GM18867 (cell line): ENCODE measurements around the gene SLC25A41.

Experiments
- ATAC-seq: cut with Tn5 transposase; IDR thresholded peaks from one replicate; pipeline ENCODE4 v1.9.1; 2021; ENCODE audit warnings: mild to moderate bottlenecking, moderate library complexity; ENCODE audit not compliant: unreplicated experiment

The SLC25A41 gene

DNA sequence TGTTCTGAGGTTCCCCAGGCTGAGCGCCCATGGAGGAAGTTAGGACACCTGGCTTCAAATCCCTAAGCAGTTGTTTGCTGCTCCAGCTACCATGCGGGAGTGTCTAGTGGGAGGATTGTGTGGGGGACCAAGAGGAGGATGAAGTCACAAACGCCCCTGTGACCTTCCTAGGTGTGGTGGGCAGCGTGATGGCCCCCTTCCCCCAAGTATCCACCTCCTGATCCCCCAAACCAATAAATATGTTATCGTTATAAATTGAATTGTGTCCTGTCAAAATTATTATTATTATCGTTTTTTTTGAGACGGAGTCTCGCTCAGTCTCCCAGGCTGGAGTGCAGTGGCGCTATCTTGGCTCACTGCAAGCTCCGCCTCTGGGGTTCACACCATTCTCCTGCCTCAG is at the start of gene SLC25A41:
SLC25A41 (minus strand) TSS at position 101 of the 400 bp plus-strand sequence; CDS start at position 31, 70 bp downstream.
- no peak for ATAC-seq

DNA sequence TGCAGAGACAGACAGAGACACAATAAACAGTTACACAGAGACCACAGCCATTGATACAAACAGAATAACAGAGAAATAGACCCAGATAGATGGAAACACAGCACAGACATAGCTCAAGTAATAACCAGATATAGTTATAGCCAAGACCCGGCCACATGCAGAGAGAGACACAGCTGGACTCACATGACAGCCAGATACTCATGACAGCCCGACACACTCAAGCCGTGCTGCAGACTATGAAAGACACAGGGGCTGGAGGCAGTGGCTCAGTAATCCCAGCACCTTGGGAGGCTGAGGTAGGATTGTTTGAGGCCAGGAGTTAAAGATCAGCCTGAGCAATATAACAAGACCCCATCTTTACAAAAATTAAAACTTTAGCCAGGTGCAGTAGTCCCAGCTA is 49.7 kb upstream of the SLC25A41 start:
- no peak for ATAC-seq

DNA sequence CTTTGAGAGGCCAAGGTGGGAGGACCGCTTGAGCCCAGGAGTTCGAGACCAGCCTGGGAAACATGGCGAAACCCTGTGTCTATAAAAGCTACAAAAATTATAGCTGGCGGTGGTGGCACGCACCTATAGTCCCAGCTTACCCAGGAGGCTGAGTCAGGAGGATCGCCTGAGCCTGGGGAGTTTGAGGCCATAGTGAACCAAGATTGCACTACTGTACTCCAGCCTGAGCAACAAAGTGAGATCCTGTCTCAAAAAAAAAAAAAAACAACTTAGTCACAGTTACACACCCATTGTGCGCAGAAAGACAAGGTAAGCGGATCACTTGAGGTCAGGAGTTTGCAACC is 48.8 kb upstream of the SLC25A41 start:
- ATAC-seq, result no peak

DNA sequence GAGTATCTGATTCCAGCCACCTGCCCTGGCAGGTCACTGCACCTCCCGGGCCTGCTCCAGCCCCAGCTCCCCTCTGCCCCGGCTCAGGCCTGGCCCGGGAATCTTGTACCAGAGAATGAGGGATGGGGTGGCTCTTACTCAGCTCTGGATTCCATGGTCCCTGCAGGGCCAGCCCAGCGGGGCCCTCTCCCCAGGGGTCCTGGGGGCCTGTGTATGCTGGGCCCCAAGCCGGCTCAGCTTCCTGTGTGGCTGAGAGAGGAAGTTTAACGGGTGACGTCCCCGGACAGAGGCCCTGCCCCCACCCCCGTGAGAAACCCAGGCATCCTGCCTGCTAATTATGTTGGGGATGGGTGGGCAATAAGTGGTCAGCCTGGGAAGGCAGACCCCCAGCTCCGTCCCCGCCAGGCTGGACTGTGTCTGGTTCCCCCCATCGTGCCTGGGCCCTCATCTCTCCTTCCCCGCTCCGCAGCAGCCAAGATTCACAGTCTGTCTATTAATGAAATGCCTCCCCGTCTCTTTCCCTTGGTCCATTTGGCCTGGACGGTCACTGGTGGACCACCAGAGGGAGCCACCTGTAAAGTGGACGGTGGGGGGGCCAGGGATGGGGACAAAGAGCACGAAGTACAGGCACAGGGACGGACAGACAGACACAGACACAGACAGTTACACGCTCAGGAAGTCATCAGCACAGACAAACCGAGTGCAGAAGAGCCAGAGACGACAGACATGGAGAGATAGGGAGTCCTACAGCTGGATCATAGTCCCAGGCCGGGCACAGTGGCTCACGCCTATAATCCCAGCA is 48.2 kb upstream of the SLC25A41 start, which contains the start of gene DENND1C:
DENND1C (minus strand) TSS at position 247 of the 802 bp plus-strand sequence; CDS start at position 155, 92 bp downstream.
- ATAC-seq, result peak; percentile 61

DNA sequence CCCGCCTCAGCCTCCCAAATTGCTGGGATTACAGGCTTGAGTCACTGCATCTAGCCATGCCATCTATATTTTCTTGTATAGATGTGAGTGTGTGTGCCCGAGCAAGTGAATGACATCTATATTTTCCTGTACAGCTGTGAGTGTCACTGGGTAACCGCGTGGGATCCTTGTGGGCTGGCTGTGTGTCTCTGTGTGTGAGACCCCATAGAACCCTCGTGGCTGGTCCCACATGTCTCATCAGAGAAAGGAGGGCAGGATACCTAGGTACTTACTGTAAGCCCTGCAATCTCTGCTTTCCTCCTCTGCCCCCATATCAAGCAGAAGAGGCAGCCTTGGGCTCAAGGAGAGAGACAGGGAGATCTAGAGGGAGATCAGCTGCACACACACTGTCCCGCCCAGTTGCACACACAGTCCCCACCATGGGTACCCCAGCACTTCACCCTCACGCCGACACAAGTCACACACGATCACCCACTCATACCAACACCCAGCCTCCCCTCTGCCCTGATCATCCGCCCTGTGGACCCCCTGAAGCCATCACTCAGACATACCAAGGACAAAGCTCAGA is 47.4 kb upstream of the SLC25A41 start:
- peak; percentile 5 for ATAC-seq

DNA sequence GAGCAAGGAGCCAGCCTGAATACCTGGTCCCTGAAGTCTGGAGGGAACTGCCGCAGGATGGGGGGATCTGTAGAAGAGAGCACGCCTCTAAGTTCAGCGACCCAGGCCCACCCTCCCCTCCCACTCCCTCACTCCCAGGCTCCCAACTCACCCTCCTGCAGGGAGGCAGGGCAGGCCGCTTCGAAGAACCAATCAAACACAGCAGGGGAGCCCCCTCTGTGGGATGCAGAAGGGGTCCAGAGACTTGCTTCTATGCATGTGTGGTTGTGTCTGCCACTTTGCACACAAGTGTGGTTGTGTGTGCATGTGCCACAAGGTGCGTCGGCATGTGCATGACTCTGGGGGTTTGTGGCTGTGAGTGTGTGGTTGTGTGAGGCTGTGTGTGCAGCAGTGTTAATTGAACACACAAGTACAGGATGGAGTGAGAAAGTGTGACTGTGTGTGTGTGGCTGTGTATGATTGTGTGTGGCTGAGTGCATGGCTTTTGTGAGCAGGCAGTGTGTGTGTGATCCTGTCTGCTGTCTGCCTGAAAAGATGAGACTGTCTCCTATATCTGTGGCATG is 46.4 kb upstream of the SLC25A41 start:
- ATAC-seq, result no peak

DNA sequence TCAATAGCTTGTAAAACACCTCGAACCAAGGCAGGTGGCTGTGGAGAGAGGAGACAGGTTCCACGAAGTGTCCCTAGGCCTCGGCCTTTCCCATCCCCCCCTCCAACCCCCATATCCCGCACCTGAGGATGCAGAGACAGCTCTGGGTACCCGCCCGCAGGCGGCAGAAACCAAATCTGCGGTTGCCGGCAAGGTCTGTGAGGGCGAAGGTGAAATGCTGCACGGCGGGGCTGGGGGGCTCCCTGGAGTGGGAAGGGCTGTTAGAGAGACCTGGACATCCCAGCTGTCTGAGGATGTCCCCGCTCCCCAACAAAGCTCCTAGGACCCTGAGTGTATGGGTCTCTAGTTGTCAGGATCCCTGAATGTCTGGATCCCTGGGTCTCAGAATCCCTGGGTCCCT is 45.3 kb upstream of the SLC25A41 start:
- ATAC-seq, result no peak

DNA sequence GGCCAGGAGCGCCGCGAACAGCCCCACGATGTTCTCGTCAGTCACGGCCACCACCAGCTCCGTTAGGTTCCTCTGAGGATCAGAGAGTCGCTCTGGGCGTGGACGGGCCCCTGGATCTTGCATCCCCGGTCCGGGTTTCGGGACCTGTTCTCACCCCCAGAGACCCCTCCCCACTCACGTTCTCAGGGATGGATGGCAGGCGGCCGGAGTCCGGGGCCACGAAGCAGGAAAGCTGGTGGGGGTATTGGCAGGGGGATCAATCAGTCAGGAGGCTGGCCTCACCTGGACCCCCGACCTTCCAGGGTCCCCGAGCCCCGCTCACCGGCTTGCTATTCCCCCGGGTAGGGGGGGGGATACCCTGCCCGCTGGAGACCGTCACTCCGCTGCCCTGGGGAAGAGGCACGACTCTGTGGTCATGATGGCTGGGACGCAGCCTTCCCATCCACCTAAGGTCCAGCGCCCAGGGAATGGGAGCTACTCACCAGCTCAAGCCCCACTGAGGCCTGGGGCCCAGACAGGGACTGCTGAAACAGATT is 43.4 kb upstream of the SLC25A41 start:
- no peak for ATAC-seq

DNA sequence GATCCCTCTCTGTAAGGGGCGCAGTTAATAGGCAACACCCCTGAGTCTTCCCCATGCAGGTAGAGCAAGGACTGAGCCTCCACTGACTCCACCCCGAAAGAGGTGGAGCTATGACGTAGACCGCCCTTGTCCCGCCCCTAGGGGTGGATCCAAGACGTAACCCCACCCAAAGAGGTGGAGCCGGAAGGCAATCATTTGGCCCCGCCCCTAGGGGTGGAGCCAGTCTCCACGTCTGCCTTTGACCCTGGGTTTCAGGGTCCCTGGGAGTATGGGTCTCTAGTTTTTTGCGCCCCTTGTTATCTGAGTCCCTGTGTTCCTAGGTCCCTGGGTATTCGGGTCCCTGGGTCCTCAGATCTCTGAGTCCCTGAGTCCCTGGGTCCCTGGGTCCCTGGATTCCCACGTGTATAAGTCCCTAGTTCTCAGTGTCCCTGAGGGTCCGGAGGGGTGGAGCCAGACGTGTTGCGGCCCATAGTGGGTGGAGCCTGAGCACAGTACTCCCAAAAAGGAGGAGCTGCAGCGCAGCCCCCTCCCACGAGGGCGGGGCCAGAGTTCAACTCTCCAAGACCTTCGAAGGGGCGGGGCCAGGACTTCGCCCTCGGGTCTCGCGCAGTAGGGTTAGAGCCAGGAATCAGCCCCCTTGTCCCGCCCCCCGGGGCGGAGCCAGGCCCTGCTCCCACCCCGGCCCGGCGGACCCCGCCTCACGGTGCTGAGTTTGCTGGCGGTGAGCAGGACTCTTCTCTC is 42.8 kb upstream of the SLC25A41 start:
- no peak for ATAC-seq

DNA sequence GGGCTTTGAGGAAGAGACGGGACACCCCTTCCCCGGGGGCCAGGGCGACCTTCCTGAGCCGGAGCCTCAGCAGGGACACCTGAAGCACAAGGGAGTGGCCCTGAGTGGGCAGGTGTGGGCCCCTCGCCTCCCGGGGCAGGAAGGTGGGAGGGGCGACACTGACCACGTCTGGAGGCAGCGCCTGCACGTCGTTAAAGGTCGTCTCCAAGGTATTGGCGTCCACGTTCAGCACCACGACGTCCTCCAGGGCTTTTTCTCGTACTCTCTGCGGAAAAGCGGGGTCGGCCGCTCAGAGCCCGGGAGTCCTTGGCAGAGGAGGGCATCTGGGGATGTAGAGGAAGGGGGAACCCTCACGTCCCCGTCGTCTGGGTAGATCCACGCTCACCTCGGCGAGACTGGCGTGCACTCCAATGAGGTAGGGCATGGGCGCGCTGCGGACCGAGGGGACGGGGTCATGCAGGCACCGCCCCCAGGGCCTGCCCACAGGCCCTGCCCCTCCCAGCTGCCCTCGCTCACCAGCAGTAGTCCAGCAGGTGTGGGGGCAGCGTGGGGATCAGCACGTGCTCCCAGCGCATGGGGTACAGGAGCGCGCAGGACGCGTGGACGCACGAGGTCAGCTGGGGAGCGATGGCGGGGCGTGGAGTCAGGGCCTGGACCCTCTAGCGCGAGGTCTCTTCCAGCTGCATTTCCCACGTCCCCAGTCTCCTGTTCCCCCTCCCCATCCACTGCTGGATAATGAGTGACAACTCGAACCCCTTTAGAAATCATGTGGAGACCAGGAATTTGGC is 42.0 kb upstream of the SLC25A41 start:
- ATAC-seq, result no peak

DNA sequence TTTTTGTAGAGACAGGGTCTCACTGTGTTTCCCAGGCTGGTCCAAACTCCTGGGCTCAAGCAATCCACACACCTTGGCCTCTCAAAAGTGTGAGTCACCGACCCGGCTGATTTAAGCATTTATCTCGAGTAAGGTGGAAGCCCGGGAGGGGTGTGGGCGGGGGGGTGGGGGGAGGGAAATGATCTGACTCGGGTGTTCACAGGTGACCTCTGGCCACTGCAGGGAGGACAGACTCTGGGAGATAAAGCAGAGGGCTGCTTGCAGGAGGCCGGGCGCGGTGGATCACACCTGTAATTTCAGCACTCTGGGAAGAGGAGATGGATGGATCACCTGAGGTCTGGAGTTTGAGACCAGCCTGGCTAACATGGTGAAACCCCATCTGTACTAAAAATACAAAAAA is 40.1 kb upstream of the SLC25A41 start:
- ATAC-seq, result no peak

DNA sequence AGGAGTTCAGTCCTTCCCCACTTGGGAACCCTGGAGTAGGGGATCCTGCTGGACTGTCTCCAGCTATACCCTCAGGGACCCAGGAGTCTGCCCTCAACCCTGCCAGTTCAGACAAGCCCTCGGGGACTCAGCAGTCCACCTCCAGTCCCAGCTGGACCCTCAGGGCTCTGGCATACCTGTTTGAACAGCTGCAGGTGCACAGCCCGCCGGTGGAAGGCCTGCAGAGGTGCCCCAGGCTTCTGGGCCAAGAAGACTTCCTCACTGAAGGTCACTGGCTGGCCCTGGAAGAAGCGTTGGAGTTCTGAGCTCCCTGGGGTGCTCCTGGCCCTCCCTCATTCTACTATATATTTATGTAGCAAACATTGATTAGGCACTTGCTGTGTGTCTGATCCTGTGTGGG is 39.1 kb upstream of the SLC25A41 start:
- no peak for ATAC-seq

DNA sequence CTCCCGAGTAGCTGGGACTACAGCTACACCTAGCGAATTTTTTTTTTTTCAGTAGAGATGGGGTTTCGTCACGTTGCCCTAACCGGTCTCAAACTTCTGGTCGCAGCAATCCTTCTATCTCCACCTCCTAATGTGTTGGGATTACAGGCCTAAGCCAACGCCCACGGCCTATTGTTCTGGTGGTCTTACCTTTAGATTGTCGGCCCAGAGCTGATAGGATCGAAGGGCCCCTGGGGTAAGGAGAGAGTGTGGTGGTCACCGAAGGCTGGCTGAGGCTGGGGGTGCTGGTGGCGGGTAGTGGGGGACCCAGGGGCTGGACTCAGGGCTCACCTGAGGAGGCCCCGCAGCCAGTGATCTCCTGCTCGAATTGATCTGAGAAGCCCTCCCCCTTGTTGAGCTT is 37.5 kb upstream of the SLC25A41 start:
- no peak for ATAC-seq

DNA sequence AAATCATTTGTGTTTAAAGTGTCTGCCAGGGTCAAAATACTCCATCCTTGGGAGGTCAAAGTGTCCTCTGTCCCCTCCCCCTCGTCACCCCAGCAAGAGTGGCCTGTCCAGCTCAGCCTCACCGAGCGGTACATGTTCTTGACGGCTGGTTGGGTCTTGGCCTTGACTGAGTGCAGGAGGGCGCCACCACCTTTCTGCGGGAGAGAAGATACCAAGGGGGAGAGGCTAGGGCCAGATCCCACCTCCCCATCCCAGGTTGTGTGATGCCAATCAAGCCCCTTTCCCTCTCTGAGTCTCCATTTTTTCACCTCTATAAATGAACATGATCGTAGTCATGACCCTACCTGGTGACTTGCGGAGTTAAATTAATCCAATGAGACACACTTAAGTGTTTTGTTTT is 36.6 kb upstream of the SLC25A41 start:
- no peak for ATAC-seq

DNA sequence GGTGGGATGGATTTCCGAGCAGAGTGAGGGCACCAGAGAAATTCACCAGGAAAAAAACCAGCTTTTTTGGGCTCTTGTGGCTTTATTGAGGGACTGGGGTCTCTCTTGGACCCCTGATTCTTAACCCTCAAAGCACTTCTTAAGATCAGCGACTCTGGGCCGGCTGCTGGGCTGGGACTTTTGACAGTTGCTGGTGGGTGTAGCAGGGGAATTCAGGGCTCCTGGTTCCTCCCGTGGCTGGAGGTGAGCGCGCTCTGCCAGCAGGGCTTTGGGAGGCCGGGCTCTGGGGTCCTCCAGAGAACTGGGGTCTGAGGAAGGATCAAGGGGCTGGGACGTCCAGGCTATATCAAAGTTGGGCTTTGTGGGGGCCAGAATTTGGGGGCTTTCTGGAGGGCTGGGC is 33.8 kb upstream of the SLC25A41 start:
- no peak for ATAC-seq

DNA sequence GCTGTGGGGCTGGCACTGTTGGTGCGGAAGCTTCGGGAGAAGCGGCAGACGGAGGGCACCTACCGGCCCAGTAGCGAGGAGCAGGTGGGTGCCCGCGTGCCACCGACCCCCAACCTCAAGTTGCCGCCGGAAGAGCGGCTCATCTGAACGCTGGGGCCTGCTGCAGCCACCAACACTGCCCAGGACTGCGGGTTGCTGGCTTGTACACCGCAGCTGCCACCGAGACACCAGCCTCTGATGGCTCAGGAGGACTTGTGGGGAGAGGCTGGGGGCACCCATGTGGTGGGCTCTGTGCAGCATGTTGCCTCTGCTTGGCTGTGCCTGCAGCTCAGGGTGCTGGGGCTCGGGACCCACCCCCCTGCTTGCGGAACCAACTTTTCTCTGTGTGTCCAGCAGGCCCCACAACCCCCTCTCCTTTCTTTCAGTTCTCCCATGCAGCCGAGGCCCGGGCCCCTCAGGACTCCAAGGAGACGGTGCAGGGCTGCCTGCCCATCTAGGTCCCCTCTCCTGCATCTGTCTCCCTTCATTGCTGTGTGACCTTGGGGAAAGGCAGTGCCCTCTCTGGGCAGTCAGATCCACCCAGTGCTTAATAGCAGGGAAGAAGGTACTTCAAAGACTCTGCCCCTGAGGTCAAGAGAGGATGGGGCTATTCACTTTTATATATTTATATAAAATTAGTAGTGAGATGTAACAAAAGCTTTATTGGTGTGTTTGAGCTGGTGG is 33.1 kb upstream of the SLC25A41 start:
- no peak for ATAC-seq

DNA sequence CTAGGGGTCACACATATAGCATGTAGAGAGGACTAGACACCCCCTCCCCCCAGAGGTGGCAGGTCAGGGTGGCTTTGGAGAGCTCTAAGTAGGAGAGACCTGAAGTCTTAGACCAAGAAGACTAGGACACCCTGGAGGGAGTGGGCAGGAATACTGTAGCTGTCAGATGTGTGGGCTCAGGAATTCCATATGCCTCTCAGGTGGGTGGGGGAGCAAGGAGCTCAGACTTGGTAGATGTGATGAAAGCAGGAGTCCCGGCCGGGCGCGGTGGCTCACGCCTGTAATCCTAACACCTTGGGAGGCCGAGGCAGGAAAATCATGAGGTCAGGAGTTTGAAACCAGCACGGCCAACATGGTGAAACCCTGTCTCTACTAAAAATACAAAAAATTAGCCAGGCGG is 32.1 kb upstream of the SLC25A41 start:
- ATAC-seq, result no peak

DNA sequence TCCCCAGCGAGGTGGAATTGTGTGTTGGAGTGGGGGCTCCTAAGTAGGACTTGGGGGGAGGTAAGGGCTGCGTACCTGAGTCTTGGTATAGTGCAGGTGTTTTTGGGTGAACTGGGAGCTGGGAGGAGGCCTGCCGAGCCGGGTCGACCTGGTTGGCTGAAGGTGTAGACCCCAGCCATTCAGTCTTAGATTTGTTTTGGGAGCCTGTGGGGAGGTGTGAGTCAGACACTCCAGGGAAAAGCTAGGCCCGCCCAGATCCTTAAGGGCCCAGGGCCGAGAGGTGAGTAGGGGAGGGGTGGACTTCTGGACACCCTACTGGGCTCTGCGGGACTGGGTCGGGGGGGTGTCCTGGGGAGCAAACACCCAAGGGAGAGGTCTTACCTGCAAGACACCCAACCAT is 31.4 kb upstream of the SLC25A41 start:
- no peak for ATAC-seq

DNA sequence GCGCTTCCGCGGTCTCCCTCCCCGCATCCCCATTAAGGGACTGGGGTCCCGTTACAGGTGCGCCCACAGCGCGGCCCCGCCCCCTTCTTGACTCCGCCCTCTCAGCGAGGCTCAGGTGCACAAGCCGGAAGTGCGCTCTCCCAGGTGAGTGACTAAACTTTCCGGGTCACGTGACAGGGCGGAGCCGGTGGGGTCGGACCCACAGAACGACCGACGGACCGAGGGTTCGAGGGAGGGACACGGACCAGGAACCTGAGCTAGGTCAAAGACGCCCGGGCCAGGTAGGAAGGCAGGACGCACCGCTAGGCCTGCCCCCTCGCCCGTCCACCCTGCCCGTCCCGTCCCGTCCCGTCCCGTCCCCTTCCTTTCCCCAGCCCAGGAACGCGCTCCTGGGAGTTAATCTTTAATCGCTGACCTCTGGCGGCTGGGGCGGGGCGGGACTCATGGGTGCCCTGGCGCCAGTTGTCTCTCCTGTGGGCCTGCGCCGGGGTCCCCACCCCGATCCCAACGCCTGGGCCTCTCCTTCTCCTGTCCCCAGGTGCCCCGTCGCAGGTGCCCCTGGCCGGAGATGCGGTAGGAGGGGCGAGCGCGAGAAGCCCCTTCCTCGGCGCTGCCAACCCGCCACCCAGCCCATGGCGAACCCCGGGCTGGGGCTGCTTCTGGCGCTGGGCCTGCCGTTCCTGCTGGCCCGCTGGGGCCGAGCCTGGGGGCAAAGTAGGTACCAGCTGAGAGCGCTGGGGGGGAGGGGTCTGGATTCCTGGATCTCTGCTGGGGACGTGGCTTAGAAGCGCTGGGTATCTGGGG is 30.7 kb upstream of the SLC25A41 start, which contains the start of gene CRB3:
CRB3 (plus strand) TSS at position 202 of the 804 bp plus-strand sequence; CDS start at position 633, 431 bp downstream.
- ATAC-seq, result no peak
